ENCODE measurements around the gene PXDN.

PXDN gene

DNA sequence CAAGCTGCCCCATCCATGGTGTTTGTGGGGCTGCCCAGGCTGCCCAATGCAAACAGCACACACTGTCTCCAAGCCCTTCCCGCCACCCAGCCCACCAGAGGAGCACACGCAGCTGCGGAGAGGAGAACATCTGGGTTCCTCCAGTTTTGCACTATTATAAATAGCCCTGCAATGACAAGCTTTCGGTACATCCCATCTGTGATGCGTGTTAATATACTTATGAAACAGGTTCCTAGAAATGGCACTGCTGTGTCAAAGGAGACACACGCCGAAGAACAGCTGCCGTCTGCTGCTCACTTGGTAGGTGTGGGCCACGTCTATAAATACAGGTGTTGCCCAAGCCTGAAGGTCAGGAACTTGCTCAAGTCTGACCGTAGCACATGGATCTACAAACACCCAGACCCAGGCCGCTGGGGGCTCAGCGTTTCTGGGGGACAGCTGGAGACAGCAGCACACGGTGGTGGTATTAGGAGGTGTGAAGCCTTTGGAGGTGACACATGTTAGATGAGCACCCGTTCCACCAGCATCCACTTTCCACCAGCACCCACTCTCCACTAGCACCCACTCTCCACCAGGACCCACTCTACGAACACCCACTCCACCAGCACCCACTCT lies 34.3 kb downstream of the PXDN start:
- POLR2A ChIA-PET = no interaction called here
- Histone ChIP-seq H3K9me3 (ENCODE audit: control insufficient read depth, insufficient read depth, low read depth, low read length) (no peaks in the 10 kb centered on the region), H3K36me3 (ENCODE audit: control insufficient read depth in 2 of 2, insufficient read depth in 1 of 2, low read length in 2 of 2) (no peaks in the 10 kb centered on the region), H3K4me3 (ENCODE audit: low read depth, low read length) (no peak overlapping the region), H3K4me1 (ENCODE audit: control insufficient read depth, insufficient read depth, low read length) (0 out of 2 replicates have a peak, but pooled peaks cover 4% of the 10 kb centered on the region), H3K27ac (ENCODE audit: extremely low read depth, low read depth, low read length) (no peak overlapping the region)
- CTCF ChIA-PET = no interaction called here
- TF ChIP-seq, protein P1, sequence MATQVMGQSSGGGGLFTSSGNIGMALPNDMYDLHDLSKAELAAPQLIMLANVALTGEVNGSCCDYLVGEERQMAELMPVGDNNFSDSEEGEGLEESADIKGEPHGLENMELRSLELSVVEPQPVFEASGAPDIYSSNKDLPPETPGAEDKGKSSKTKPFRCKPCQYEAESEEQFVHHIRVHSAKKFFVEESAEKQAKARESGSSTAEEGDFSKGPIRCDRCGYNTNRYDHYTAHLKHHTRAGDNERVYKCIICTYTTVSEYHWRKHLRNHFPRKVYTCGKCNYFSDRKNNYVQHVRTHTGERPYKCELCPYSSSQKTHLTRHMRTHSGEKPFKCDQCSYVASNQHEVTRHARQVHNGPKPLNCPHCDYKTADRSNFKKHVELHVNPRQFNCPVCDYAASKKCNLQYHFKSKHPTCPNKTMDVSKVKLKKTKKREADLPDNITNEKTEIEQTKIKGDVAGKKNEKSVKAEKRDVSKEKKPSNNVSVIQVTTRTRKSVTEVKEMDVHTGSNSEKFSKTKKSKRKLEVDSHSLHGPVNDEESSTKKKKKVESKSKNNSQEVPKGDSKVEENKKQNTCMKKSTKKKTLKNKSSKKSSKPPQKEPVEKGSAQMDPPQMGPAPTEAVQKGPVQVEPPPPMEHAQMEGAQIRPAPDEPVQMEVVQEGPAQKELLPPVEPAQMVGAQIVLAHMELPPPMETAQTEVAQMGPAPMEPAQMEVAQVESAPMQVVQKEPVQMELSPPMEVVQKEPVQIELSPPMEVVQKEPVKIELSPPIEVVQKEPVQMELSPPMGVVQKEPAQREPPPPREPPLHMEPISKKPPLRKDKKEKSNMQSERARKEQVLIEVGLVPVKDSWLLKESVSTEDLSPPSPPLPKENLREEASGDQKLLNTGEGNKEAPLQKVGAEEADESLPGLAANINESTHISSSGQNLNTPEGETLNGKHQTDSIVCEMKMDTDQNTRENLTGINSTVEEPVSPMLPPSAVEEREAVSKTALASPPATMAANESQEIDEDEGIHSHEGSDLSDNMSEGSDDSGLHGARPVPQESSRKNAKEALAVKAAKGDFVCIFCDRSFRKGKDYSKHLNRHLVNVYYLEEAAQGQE (tag by site-specific recombination; IDR thresholded peaks at IDR 0.05) = no peak
- TF ChIP-seq ZFP69B (tag by site-specific recombination; IDR thresholded peaks at IDR 0.05) (no peak), GLIS1 (tag by site-specific recombination; IDR thresholded peaks at IDR 0.05) (no peak), ZNF621 (tag by site-specific recombination; IDR thresholded peaks at IDR 0.05) (no peak), ZNF654 (tag by site-specific recombination; IDR thresholded peaks at IDR 0.05; ENCODE audit: low read depth) (no peak), ZNF311 (tag by site-specific recombination; IDR thresholded peaks at IDR 0.05; ENCODE audit: borderline replicate concordance) (no peak), KLF1 (tag by site-specific recombination; IDR thresholded peaks at IDR 0.05) (no peak), HOXA7 (CRISPR knock-in tag; IDR thresholded peaks at IDR 0.05; ENCODE audit: borderline replicate concordance) (no peak), MEIS1 (CRISPR knock-in tag; IDR thresholded peaks at IDR 0.05; ENCODE audit: borderline replicate concordance) (no peak), ZNF394 (tag by site-specific recombination; IDR thresholded peaks at IDR 0.05; ENCODE audit: borderline replicate concordance) (no peak), ZNF664 (tag by site-specific recombination; IDR thresholded peaks at IDR 0.05) (no peak), ZNF24 (tag by site-specific recombination; IDR thresholded peaks at IDR 0.05) (no peak), SP3 (tag by site-specific recombination; IDR thresholded peaks at IDR 0.05) (no peak), ZNF549 (tag by site-specific recombination; IDR thresholded peaks at IDR 0.05) (no peak)
- TF ChIP-seq, protein P2, sequence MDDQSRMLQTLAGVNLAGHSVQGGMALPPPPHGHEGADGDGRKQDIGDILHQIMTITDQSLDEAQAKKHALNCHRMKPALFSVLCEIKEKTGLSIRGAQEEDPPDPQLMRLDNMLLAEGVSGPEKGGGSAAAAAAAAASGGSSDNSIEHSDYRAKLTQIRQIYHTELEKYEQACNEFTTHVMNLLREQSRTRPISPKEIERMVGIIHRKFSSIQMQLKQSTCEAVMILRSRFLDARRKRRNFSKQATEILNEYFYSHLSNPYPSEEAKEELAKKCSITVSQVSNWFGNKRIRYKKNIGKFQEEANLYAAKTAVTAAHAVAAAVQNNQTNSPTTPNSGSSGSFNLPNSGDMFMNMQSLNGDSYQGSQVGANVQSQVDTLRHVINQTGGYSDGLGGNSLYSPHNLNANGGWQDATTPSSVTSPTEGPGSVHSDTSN (CRISPR knock-in tag; IDR thresholded peaks at IDR 0.05) = no peak

DNA sequence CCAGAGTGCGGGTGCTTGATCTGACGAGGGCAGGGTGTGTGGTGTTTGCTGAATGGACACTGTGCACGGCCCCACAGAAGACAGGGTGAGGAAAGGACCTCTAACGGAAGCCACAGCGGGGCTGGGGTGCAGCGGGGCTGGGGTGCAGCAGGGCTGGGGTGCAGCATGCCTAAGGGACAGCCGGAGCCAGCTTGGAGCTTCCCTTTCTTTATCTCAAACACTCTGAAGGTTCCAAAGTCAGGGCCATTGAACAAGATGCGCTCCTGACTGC lies 35.0 kb downstream of the PXDN start:
- ChIA-PET CTCF (no interaction called here), POLR2A (no interaction called here)
- no peaks in the 10 kb centered on the region for H3K36me3 ChIP-seq (ENCODE audit: control insufficient read depth in 2 of 2, insufficient read depth in 1 of 2, low read length in 2 of 2)
- TF ChIP-seq ZNF518A (tag by site-specific recombination; conservative IDR thresholded peaks at IDR 0.05; ENCODE audit: low read depth) (no peak), ZNF596 (tag by site-specific recombination; IDR thresholded peaks at IDR 0.05) (no peak), ZNF544 (tag by site-specific recombination; IDR thresholded peaks at IDR 0.05) (no peak), SETDB1 (IDR thresholded peaks at IDR 0.05; ENCODE audit: insufficient read length, low read length) (no peak), ZNF132 (tag by site-specific recombination; IDR thresholded peaks at IDR 0.05; ENCODE audit: borderline replicate concordance) (no peak), ZNF350 (tag by site-specific recombination; IDR thresholded peaks at IDR 0.05) (no peak)
- TF ChIP-seq, protein P3, sequence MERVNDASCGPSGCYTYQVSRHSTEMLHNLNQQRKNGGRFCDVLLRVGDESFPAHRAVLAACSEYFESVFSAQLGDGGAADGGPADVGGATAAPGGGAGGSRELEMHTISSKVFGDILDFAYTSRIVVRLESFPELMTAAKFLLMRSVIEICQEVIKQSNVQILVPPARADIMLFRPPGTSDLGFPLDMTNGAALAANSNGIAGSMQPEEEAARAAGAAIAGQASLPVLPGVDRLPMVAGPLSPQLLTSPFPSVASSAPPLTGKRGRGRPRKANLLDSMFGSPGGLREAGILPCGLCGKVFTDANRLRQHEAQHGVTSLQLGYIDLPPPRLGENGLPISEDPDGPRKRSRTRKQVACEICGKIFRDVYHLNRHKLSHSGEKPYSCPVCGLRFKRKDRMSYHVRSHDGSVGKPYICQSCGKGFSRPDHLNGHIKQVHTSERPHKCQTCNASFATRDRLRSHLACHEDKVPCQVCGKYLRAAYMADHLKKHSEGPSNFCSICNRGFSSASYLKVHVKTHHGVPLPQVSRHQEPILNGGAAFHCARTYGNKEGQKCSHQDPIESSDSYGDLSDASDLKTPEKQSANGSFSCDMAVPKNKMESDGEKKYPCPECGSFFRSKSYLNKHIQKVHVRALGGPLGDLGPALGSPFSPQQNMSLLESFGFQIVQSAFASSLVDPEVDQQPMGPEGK (tag by site-specific recombination; IDR thresholded peaks at IDR 0.05) = no peak
- no peaks in the 10 kb centered on the region for H3K9me3 ChIP-seq (ENCODE audit: control insufficient read depth, insufficient read depth, low read depth, low read length)
- no peak overlapping the region for H3K4me3 ChIP-seq (ENCODE audit: low read depth, low read length)
- no peak overlapping the region for H3K27ac ChIP-seq (ENCODE audit: extremely low read depth, low read depth, low read length)
- H3K4me1 ChIP-seq (ENCODE audit: control insufficient read depth, insufficient read depth, low read length) = peaks cover 4% of the 10 kb centered on the region; the same call in 1 of the 2 replicates

Data from HEK293 (cell line).